ENCODE data around the gene TBC1D14. TPM values are rescaled to one million over a fixed set of nuclear protein-coding genes. Genes with fewer than 3 reads are reported as not detected.

TBC1D14 gene
- total and polyA plus RNA-seq, 5 donors from 2014 or later: 46.6 to 67.7 (median 52.2) TPM

GRCh38 chr4:7043284-7044136, 133.9 kb downstream of the TBC1D14 start, which contains the start of gene TADA2B:
TADA2B (plus strand) TSS chr4:7043372; CDS start chr4:7043580, 208 bp downstream.
- no peaks in the 10 kb centered on the region for H3K27me3 Mint-ChIP-seq
- peaks cover 9 to 56% (median 35%) of the 10 kb centered on the region in 4 donors for H3K4me1 Mint-ChIP-seq
- Histone ChIP-seq H3K27ac (ENCODE audit: insufficient read depth, low read length, poor library complexity, severe bottlenecking) (peak within 1 kb of the TSS; percentile 74), H3K4me1 (ENCODE audit: control insufficient read depth, insufficient read depth, low read length, poor library complexity, severe bottlenecking) (peaks cover 52% of the 10 kb centered on the region), H3K27me3 (ENCODE audit: control insufficient read depth, insufficient read depth, low read length) (no peaks in the 10 kb centered on the region), H3K9me3 (ENCODE audit: control insufficient read depth in 2 of 2, low read length in 2 of 2) (no peaks in the 10 kb centered on the region), H3K36me3 (ENCODE audit: control insufficient read depth, insufficient read depth, low read length) (peaks cover 6% of the 10 kb centered on the region), H3K4me3 (ENCODE audit: low read depth, low read length) (peak within 1 kb of the TSS; percentile 74)
- H3K27ac Mint-ChIP-seq: peak within 1 kb of the TSS; percentile 84 to 91 (median 84)
- DNase-seq: peak; percentile 36 to 79 (median 61)
- peaks cover 12% of the 10 kb centered on the region for H3K36me3 Mint-ChIP-seq
- ATAC-seq (ENCODE audit: low read depth in 2 of 2): peak; percentile 40 to 45
- no peaks in the 10 kb centered on the region for H3K9me3 Mint-ChIP-seq
- peak within 1 kb of the TSS; percentile 92 to 97 (median 94) for H3K4me3 Mint-ChIP-seq

- no peak for DNase-seq
- peak overlapping the region; percentile 74 for H3K4me3 ChIP-seq (ENCODE audit: low read depth, low read length)
- H3K4me1 ChIP-seq (ENCODE audit: control insufficient read depth, insufficient read depth, low read length, poor library complexity, severe bottlenecking): peaks cover 52% of the 10 kb centered on the region
- H3K27me3 Mint-ChIP-seq: no peaks in the 10 kb centered on the region
- H3K4me3 Mint-ChIP-seq: peak overlapping the region; percentile 92 to 97 (median 93)
- peak overlapping the region; percentile 83 to 84 (median 84) for H3K27ac Mint-ChIP-seq
- H3K27me3 ChIP-seq (ENCODE audit: control insufficient read depth, insufficient read depth, low read length): no peaks in the 10 kb centered on the region
- peaks cover 9 to 61% (median 37%) of the 10 kb centered on the region in 4 donors for H3K4me1 Mint-ChIP-seq
- peaks cover 16% of the 10 kb centered on the region for H3K36me3 Mint-ChIP-seq
- H3K27ac ChIP-seq (ENCODE audit: insufficient read depth, low read length, poor library complexity, severe bottlenecking): peak overlapping the region; percentile 74
- ATAC-seq (ENCODE audit: low read depth in 2 of 2): no peak
- H3K9me3 ChIP-seq (ENCODE audit: control insufficient read depth in 2 of 2, low read length in 2 of 2): no peaks in the 10 kb centered on the region
- H3K36me3 ChIP-seq (ENCODE audit: control insufficient read depth, insufficient read depth, low read length): peaks cover 6% of the 10 kb centered on the region
- no peaks in the 10 kb centered on the region for H3K9me3 Mint-ChIP-seq
Measured at GRCh38 chr4:7044137-7044930, 134.7 kb downstream of the TBC1D14 start.

GRCh38 chr4:7045553-7045952, 135.9 kb downstream of the TBC1D14 start:
- peaks cover 52% of the 10 kb centered on the region for H3K4me1 ChIP-seq (ENCODE audit: control insufficient read depth, insufficient read depth, low read length, poor library complexity, severe bottlenecking)
- no peaks in the 10 kb centered on the region for H3K27me3 ChIP-seq (ENCODE audit: control insufficient read depth, insufficient read depth, low read length)
- Mint-ChIP-seq H3K27ac (peak overlapping the region in 2 of 3 donors; percentile 84 to 86), H3K4me3 (peak overlapping the region; percentile 92 to 97 (median 93)), H3K27me3 (no peaks in the 10 kb centered on the region), H3K4me1 (peaks cover 9 to 70% (median 40%) of the 10 kb centered on the region in 4 donors), H3K36me3 (peaks cover 16% of the 10 kb centered on the region), H3K9me3 (no peaks in the 10 kb centered on the region)
- DNase-seq: no peak
- H3K9me3 ChIP-seq (ENCODE audit: control insufficient read depth in 2 of 2, low read length in 2 of 2): no peaks in the 10 kb centered on the region
- H3K27ac ChIP-seq (ENCODE audit: insufficient read depth, low read length, poor library complexity, severe bottlenecking): no peak overlapping the region
- peak overlapping the region; percentile 74 for H3K4me3 ChIP-seq (ENCODE audit: low read depth, low read length)
- no peak for ATAC-seq (ENCODE audit: low read depth in 2 of 2)
- H3K36me3 ChIP-seq (ENCODE audit: control insufficient read depth, insufficient read depth, low read length): peaks cover 6% of the 10 kb centered on the region

- Mint-ChIP-seq H3K9me3 (no peaks in the 10 kb centered on the region), H3K4me1 (peaks cover 5 to 73% (median 40%) of the 10 kb centered on the region in 4 donors), H3K36me3 (peaks cover 16% of the 10 kb centered on the region), H3K4me3 (peak overlapping the region; percentile 81 to 97 (median 92)), H3K27ac (peak overlapping the region; percentile 56 to 84 (median 59)), H3K27me3 (no peaks in the 10 kb centered on the region)
- peaks cover 52% of the 10 kb centered on the region for H3K4me1 ChIP-seq (ENCODE audit: control insufficient read depth, insufficient read depth, low read length, poor library complexity, severe bottlenecking)
- peaks cover 6% of the 10 kb centered on the region for H3K36me3 ChIP-seq (ENCODE audit: control insufficient read depth, insufficient read depth, low read length)
- H3K27ac ChIP-seq (ENCODE audit: insufficient read depth, low read length, poor library complexity, severe bottlenecking): no peak overlapping the region
- H3K27me3 ChIP-seq (ENCODE audit: control insufficient read depth, insufficient read depth, low read length): no peaks in the 10 kb centered on the region
- no peaks in the 10 kb centered on the region for H3K9me3 ChIP-seq (ENCODE audit: control insufficient read depth in 2 of 2, low read length in 2 of 2)
- no peak for DNase-seq
- H3K4me3 ChIP-seq (ENCODE audit: low read depth, low read length): peak overlapping the region; percentile 74
- ATAC-seq (ENCODE audit: low read depth in 2 of 2): no peak
Measured at GRCh38 chr4:7045961-7046921, 136.6 kb downstream of the TBC1D14 start.

GRCh38 chr4:7046971-7047370, 137.3 kb downstream of the TBC1D14 start:
- ATAC-seq (ENCODE audit: low read depth in 2 of 2) (no peak), DNase-seq (no peak)
- peaks cover 52% of the 10 kb centered on the region for H3K4me1 ChIP-seq (ENCODE audit: control insufficient read depth, insufficient read depth, low read length, poor library complexity, severe bottlenecking)
- no peaks in the 10 kb centered on the region for H3K9me3 ChIP-seq (ENCODE audit: control insufficient read depth in 2 of 2, low read length in 2 of 2)
- no peaks in the 10 kb centered on the region for H3K27me3 ChIP-seq (ENCODE audit: control insufficient read depth, insufficient read depth, low read length)
- H3K4me3 Mint-ChIP-seq: peak overlapping the region; percentile 42 to 97 (median 87)
- no peak overlapping the region for H3K4me3 ChIP-seq (ENCODE audit: low read depth, low read length)
- peak overlapping the region; percentile 59 to 88 (median 83) for H3K27ac Mint-ChIP-seq
- H3K27me3 Mint-ChIP-seq: no peaks in the 10 kb centered on the region
- peaks cover 16% of the 10 kb centered on the region for H3K36me3 Mint-ChIP-seq
- H3K4me1 Mint-ChIP-seq: peaks cover 5 to 68% (median 35%) of the 10 kb centered on the region in 4 donors
- peaks cover 6% of the 10 kb centered on the region for H3K36me3 ChIP-seq (ENCODE audit: control insufficient read depth, insufficient read depth, low read length)
- H3K27ac ChIP-seq (ENCODE audit: insufficient read depth, low read length, poor library complexity, severe bottlenecking): no peak overlapping the region
- H3K9me3 Mint-ChIP-seq: no peaks in the 10 kb centered on the region

GRCh38 chr4:7048642-7049041, 139.0 kb downstream of the TBC1D14 start:
- H3K4me1 ChIP-seq (ENCODE audit: control insufficient read depth, insufficient read depth, low read length, poor library complexity, severe bottlenecking): peaks cover 52% of the 10 kb centered on the region
- no peak overlapping the region for H3K27ac ChIP-seq (ENCODE audit: insufficient read depth, low read length, poor library complexity, severe bottlenecking)

More at GRCh38 chr4:7048642-7049041, 139.0 kb downstream of the TBC1D14 start:
- Mint-ChIP-seq H3K4me1 (peaks cover 5 to 76% (median 36%) of the 10 kb centered on the region in 4 donors), H3K27me3 (no peaks in the 10 kb centered on the region), H3K4me3 (peak overlapping the region in 3 of 4 donors; percentile 38 to 75 (median 39)), H3K36me3 (peaks cover 17% of the 10 kb centered on the region), H3K27ac (peak overlapping the region in 1 of 3 donors; percentile 49), H3K9me3 (no peaks in the 10 kb centered on the region)
- Histone ChIP-seq H3K4me3 (ENCODE audit: low read depth, low read length) (no peak overlapping the region), H3K9me3 (ENCODE audit: control insufficient read depth in 2 of 2, low read length in 2 of 2) (no peaks in the 10 kb centered on the region), H3K36me3 (ENCODE audit: control insufficient read depth, insufficient read depth, low read length) (peaks cover 11% of the 10 kb centered on the region), H3K27me3 (ENCODE audit: control insufficient read depth, insufficient read depth, low read length) (no peaks in the 10 kb centered on the region)
- ATAC-seq (ENCODE audit: low read depth in 2 of 2) (no peak), DNase-seq (no peak)
